Ovary (tissue), 9 donors: Measurements from ENCODE around the gene FBXO46. TPM values are rescaled to one million over a fixed set of nuclear protein-coding genes. Genes with fewer than 3 reads are reported as not detected.

Experiments
- DNase-seq, 5 donors: peaks; one replicate each; pipeline ENCODE4 v3.0.0-alpha.2; 2019 to 2020
- H3K27ac ChIP-seq, 2 donors: fragments of 200-600 bp; one replicate each; pipeline versions ENCODE4 v1.5.1 to v1.8.0; 2019 to 2022
- H3K27me3 ChIP-seq: fragments of 200-600 bp; one replicate; pipeline ENCODE4 v1.8.0; 2022
- H3K36me3 ChIP-seq: fragments of 200-600 bp; sonication (generic); one replicate; pipeline ENCODE4 v1.5.1; 2019
- H3K4me1 ChIP-seq: one replicate; pipeline ENCODE4 v1.8.1; 2013; ENCODE audit warnings: mild to moderate bottlenecking, moderate library complexity; ENCODE audit not compliant: insufficient read depth
- H3K4me3 ChIP-seq: fragments of 200-600 bp; sonication (generic); one replicate; pipeline ENCODE4 v1.5.1; 2017
- H3K9me3 ChIP-seq, 2 donors: fragments of 200-600 bp in 1 of 2; sonication (generic) in 1 of 2; one replicate each; pipeline versions ENCODE4 v1.5.1 to v1.8.1; 2013 to 2019; ENCODE audit warnings: mild to moderate bottlenecking in 1 of 2, moderate library complexity in 1 of 2
- EP300 ChIP-seq: sonication (generic); formaldehyde crosslinking; IDR thresholded peaks from one replicate; pipeline ENCODE4 v1.6.1; 2017; ENCODE audit warnings: antibody characterized with exemption
- POLR2A ChIP-seq: fragments of 450-650 bp; IDR thresholded peaks from one replicate; pipeline ENCODE4 v1.6.1; 2017; ENCODE audit warnings: antibody characterized with exemption, mild to moderate bottlenecking, moderate library complexity
- WGBS, 3 donors: extraction: QIAGEN DNeasy Blood & Tissue Kit in 1 of 3; methylation state at CpG; one replicate each; pipeline versions ENCODE4 v1.1.5 to v1.1.7; 2013 to 2017; 5-methylcytosine and 5-hydroxymethylcytosine counted together
- intact Hi-C, 4 donors: fragments of 100-400 bp; cut with DNase I; formaldehyde crosslinking; loops; one replicate each; pipeline versions ENCODE4 v1.11.0 to v1.15.1; 2022 to 2023
- polyA plus RNA-seq, 2 donors: library from polyadenylated mRNA; stranded (reverse); fragments of 200-250 nt in 1 of 2; fragments of 350-450 nt in 1 of 2; fragmentation: Illumina TruSeq in 1 of 2; extraction: RNeasy Lipid Tissue Mini Kit (QIAGEN cat#74804) in 1 of 2; gene quantifications; one replicate each; pipeline ENCODE4 v1.2.3, GENCODE V29; 2013 to 2014
- total RNA-seq, 7 donors: library from RNA; depleted of rRNA in 2 of 7; stranded (reverse); fragments of >200 nt in 2 of 7; fragmentation: NEBNext Ultra II Directional in 3 of 7; extraction: Animal tissue kit (Norgen Biotek cat#: 25700) in 3 of 7; gene quantifications; one replicate each; pipeline versions ENCODE4 v1.1.0 to v1.2.4, GENCODE V29; 2016 to 2023
- TF ChIP-seq, protein P1 (sequence below), 3 donors: fragments of 450-650 bp in 2 of 3; fragments of 200-600 bp in 1 of 3; IDR thresholded peaks; one replicate each; pipeline versions ENCODE4 v1.5.1 to v1.8.0; 2016 to 2022; ENCODE audit warnings: antibody characterized with exemption in 3 of 3, mild to moderate bottlenecking in 1 of 3
- donor health status: DM: no; HTN: no; CAD: no; lungs with moderate emphysema.
- donor health status: DM: no; HTN: no; CAD: no.
- donor health status: Bipolar disorder and iron deficiency.
- donor health status: DM: yes; HTN: yes; CAD: no.
- donor health status: DM: no; HTN: no; CAD: no.
- donor health status: DM: yes; HTN: yes; CAD: no.

The FBXO46 gene
- total and polyA plus RNA-seq, 9 donors = 6.7 to 32.5 (median 18.4) TPM

DNA sequence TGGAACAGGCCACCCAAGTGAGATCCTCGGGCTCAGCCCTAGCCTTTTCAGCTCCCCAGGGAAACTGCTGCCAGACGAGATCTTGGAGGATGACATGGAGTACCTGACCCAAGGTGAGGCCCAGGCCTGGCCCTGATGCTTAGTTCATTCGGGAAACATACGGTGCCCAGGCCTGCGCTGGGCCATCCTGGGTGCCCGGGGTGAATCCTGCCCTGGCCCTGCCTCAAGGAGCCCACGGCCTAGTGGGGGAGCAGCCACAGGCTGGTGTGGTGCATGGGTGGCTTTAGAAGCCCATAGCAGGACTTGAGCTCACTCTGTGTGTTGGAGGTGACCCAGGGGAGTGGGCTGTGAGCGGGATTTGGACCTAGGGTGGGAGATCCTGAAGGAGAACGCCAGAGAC lies 28.2 kb upstream of the FBXO46 start:
- Histone ChIP-seq H3K4me3 (no peak overlapping the region), H3K36me3 (no peaks in the 10 kb centered on the region), H3K27me3 (no peaks in the 10 kb centered on the region), H3K4me1 (peaks cover 8% of the 10 kb centered on the region), H3K9me3 (no peaks in the 10 kb centered on the region), H3K27ac (no peak overlapping the region)
- 77 to 88% (median 82%) methylated on average over 8 to 9 of the region's 9 CpGs for WGBS, 3 donors
- TF ChIP-seq, protein P1, sequence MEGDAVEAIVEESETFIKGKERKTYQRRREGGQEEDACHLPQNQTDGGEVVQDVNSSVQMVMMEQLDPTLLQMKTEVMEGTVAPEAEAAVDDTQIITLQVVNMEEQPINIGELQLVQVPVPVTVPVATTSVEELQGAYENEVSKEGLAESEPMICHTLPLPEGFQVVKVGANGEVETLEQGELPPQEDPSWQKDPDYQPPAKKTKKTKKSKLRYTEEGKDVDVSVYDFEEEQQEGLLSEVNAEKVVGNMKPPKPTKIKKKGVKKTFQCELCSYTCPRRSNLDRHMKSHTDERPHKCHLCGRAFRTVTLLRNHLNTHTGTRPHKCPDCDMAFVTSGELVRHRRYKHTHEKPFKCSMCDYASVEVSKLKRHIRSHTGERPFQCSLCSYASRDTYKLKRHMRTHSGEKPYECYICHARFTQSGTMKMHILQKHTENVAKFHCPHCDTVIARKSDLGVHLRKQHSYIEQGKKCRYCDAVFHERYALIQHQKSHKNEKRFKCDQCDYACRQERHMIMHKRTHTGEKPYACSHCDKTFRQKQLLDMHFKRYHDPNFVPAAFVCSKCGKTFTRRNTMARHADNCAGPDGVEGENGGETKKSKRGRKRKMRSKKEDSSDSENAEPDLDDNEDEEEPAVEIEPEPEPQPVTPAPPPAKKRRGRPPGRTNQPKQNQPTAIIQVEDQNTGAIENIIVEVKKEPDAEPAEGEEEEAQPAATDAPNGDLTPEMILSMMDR (IDR thresholded peaks at IDR 0.05) = no peak
- TF ChIP-seq EP300 = no peak
- no peak for TF ChIP-seq POLR2A
- no peak for DNase-seq
- intact Hi-C loops = no loop called here

DNA sequence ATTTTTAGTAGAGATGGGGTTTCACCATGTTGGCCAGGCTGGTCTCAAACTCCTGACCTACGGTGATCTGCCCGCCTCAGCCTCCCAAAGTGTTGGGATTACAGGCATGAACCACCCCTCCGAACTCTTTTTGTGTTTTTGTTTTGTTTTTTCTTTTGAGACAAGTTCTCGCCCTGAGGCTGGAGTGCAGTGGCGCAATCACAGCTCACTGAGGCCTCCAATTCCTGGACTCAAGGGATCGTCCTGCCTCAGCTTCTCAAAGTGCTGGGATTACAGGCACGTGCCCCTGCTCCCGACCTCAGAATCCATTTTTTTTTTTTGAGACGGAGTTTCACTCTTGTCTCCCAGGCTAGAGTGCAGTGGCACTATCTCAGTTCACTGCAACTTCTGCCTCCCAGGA lies 27.0 kb upstream of the FBXO46 start:
- H3K4me3 ChIP-seq = no peak overlapping the region
- 77 to 86% (median 84%) methylated on average over 9 of the region's 9 CpGs for WGBS, 3 donors
- no peak for TF ChIP-seq EP300
- TF ChIP-seq, protein P1 (IDR thresholded peaks at IDR 0.05) = no peak
- TF ChIP-seq POLR2A = no peak
- H3K27ac ChIP-seq = no peak overlapping the region
- no peaks in the 10 kb centered on the region for H3K9me3 ChIP-seq
- no peaks in the 10 kb centered on the region for H3K4me1 ChIP-seq
- no peaks in the 10 kb centered on the region for H3K36me3 ChIP-seq
- H3K27me3 ChIP-seq = no peaks in the 10 kb centered on the region
- no peak for DNase-seq
- intact Hi-C loops = no loop called here

DNA sequence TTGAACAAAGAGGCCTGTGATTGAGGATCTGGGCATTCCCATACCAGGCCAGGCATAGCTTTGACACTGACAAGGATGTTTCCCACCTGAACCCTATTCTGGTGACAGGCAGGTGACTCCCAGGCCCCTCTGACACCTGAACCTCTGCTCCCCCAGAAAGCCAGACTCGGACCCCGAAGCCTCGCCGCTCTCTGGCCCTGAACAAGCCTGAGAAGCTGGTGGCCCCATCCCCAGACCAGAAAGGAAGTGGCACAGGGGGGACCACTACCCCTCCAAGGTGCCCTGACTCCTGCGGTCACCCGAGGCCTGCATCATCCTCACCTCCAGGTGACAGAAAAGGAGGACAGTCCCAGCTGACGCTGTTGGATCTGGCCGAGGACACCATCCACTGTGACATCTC lies 23.6 kb upstream of the FBXO46 start:
- intact Hi-C loops = loop anchor here in 1 of 4 donors (1.0 kb wide), 1 partner anchor 42 kb away; no protein-coding TSS in a partner anchor
- TF ChIP-seq POLR2A (no peak), EP300 (no peak)
- TF ChIP-seq, protein P1 (IDR thresholded peaks at IDR 0.05) = no peak
- no peak for DNase-seq
- H3K36me3 ChIP-seq = no peaks in the 10 kb centered on the region
- WGBS, 3 donors = 95 to 96% (median 95%) methylated on average over 8 of the region's 8 CpGs
- no peaks in the 10 kb centered on the region for H3K27me3 ChIP-seq
- no peak overlapping the region for H3K4me3 ChIP-seq
- H3K27ac ChIP-seq = no peak overlapping the region
- H3K9me3 ChIP-seq = no peaks in the 10 kb centered on the region
- H3K4me1 ChIP-seq = no peaks in the 10 kb centered on the region

DNA sequence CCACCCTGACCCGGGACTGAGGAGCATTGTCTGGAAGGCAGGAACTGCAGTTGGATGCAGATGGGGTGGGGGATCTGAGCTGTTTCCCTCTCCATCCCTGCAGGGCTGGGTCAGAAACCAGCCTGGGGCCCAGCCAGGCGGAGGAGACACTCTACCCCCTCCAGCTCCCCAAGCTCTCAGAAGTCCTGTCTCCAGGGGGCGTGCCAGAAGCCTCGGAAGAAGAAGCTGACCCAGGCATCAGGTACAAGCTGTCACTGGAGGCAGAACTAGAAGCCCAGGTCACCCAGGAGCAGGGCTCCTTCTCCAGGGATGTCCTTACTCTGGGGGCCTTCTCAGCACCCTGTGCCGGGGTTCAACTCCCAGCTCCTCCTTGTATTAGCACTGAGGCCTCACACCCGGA lies 22.9 kb upstream of the FBXO46 start:
- Histone ChIP-seq H3K36me3 (no peaks in the 10 kb centered on the region), H3K4me3 (no peak overlapping the region), H3K4me1 (no peaks in the 10 kb centered on the region), H3K27ac (no peak overlapping the region), H3K9me3 (no peaks in the 10 kb centered on the region), H3K27me3 (no peaks in the 10 kb centered on the region)
- TF ChIP-seq EP300 = no peak
- TF ChIP-seq POLR2A = no peak
- TF ChIP-seq, protein P1 (IDR thresholded peaks at IDR 0.05) = no peak
- no peak for DNase-seq
- WGBS, 3 donors = 63 to 74% (median 69%) methylated on average over 6 of the region's 6 CpGs
- intact Hi-C loops = no loop called here
